ENCODE data around the gene CAPZA1. TPM values are rescaled to one million over a fixed set of nuclear protein-coding genes. Genes with fewer than 3 reads are reported as not detected.

Gene CAPZA1
- total and polyA plus RNA-seq, 10 of the 15 experiments (the other 5 are each of a cell fraction or from before 2014, with no cell fraction given) = 187 to 886 (median 278) TPM

DNA sequence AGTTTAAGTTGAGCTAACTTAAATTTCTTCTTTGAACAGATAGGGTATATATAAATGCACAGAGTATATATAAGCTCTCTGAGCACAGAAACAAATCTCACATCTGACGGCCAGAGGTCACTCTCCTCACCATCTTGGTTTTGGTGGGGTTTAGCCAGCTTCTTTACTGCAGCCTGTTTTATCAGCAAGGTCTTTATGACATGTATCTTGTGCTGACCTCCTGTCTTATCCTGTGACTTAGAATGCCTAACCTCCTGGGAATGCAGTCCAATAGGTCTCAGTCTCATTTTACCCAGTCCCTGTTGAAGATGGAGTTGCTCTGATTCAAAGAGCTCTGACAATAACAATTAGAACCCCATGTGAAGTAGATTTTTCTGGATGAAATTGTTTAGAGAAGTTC, 53.2 kb downstream of the CAPZA1 start:
- Histone ChIP-seq H3K4me2 (ENCODE audit: control insufficient read depth, insufficient read depth) (no peak overlapping the region), H3K9ac (ENCODE audit: control insufficient read depth, insufficient read depth, low read length) (no peak overlapping the region), H3K4me1 (ENCODE audit: control insufficient read depth, insufficient read depth, low read length) (peaks cover 9% of the 10 kb centered on the region), H3K27me3 (replicated peaks in 1 of 2; ENCODE audit: control insufficient read depth in 2 of 2, insufficient read depth in 2 of 2, low read length in 1 of 2) (no peaks in the 10 kb centered on the region), H2AFZ (ENCODE audit: control insufficient read depth, low read depth, low read length) (no peak overlapping the region), H3K9me3 (replicated peaks; ENCODE audit: control insufficient read depth, insufficient read depth, low read length) (no peaks in the 10 kb centered on the region), H3K4me3 (no peak overlapping the region), H3K36me3 (ENCODE audit: control insufficient read depth in 2 of 2, insufficient read depth in 2 of 2, low read length in 1 of 2) (peaks cover 0 to 9% of the 10 kb centered on the region in 2 experiments; a peak in 1 of 4 replicates), H4K20me1 (ENCODE audit: control insufficient read depth, insufficient read depth) (no peaks in the 10 kb centered on the region), H3K79me2 (ENCODE audit: control insufficient read depth, insufficient read depth, low read length) (peaks cover 17% of the 10 kb centered on the region), H3K27ac (ENCODE audit: control insufficient read depth, insufficient read depth) (no peak overlapping the region)
- ATAC-seq = no peak
- WGBS (ENCODE audit: insufficient coverage, insufficient replicate concordance, low lambda C conversion rate, missing lambda C conversion rate) = 95% methylated on average over 1 of the region's 1 CpG
- intact Hi-C loops (cut with micrococcal nuclease; ENCODE audit: unreplicated experiment) = no loop called here
- FAIRE-seq = no peak
- ChIA-PET CTCF (interaction anchor here (0.7 to 6.2 kb wide), 15 partner anchors 8 to 281 kb away, joined by 3 to 33 read pairs (median 5); partner anchors contain the start of genes PPM1J and RHOC), POLR2A (interaction anchor here (0.6 kb wide), 1 partner anchor 37 kb away, joined by 3 read pairs; no protein-coding TSS in a partner anchor), SMC1A (ENCODE audit: uncharacterized antibody, unreplicated experiment) (interaction anchor here (0.7 to 3.9 kb wide), 12 partner anchors 9 to 282 kb away, joined by 3 to 28 read pairs (median 8); no protein-coding TSS in a partner anchor), RAD21 (ENCODE audit: unreplicated experiment) (interaction anchor here (0.9 to 4.8 kb wide), 9 partner anchors 15 to 171 kb away, joined by 3 to 42 read pairs (median 7); partner anchors contain the start of genes CAPZA1 and ST7L)
- no peak for TF ChIP-seq CREM (IDR thresholded peaks at IDR 0.05; ENCODE audit: low read depth)
- no peak for TF ChIP-seq CBX3 (IDR thresholded peaks at IDR 0.05; ENCODE audit: borderline replicate concordance, low read depth)
- TF ChIP-seq RAD51 (IDR thresholded peaks at IDR 0.05) = no peak
- TF ChIP-seq EP300 (IDR thresholded peaks at IDR 0.05; ENCODE audit: borderline replicate concordance in 1 of 2, control insufficient read depth in 1 of 2, low read depth in 2 of 2, low read length in 2 of 2) = no peak
- TF ChIP-seq YY1 (IDR thresholded peaks at IDR 0.05; ENCODE audit: low read depth, low read length) = no peak
- BruUV-seq (replicated peaks) = no TSS peak
- DNase-seq (ENCODE audit: low read depth, low spot score) = no peak
- in situ Hi-C loops (cut with MboI) = no loop called here
